Choroid plexus epithelial cell (primary cell): ENCODE data around the gene PGS1.

Source experiments
- DNase-seq: peaks from one replicate; pipeline ENCODE4 v3.0.0-alpha.2; 2010; ENCODE audit warnings: low read depth
- H3K4me3 ChIP-seq: 2 replicates; pipeline ENCODE4 v1.5.1; 2011; ENCODE audit warnings: low read depth, mild to moderate bottlenecking, control low read depth, low read length, moderate library complexity
- TF ChIP-seq, protein P1 (sequence below): conservative IDR thresholded peaks from 2 replicates; pipeline ENCODE4 v1.5.1; 2011; ENCODE audit warnings: low read depth, mild to moderate bottlenecking, control low read depth, inconsistent platforms, low read length, moderate library complexity

Gene PGS1

GRCh38 chr17:78468366-78468765 is 89.9 kb downstream of the PGS1 start:
- no peak for DNase-seq
- H3K4me3 ChIP-seq, result no peak overlapping the region
- TF ChIP-seq, protein P1, sequence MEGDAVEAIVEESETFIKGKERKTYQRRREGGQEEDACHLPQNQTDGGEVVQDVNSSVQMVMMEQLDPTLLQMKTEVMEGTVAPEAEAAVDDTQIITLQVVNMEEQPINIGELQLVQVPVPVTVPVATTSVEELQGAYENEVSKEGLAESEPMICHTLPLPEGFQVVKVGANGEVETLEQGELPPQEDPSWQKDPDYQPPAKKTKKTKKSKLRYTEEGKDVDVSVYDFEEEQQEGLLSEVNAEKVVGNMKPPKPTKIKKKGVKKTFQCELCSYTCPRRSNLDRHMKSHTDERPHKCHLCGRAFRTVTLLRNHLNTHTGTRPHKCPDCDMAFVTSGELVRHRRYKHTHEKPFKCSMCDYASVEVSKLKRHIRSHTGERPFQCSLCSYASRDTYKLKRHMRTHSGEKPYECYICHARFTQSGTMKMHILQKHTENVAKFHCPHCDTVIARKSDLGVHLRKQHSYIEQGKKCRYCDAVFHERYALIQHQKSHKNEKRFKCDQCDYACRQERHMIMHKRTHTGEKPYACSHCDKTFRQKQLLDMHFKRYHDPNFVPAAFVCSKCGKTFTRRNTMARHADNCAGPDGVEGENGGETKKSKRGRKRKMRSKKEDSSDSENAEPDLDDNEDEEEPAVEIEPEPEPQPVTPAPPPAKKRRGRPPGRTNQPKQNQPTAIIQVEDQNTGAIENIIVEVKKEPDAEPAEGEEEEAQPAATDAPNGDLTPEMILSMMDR, result no peak

DNA sequence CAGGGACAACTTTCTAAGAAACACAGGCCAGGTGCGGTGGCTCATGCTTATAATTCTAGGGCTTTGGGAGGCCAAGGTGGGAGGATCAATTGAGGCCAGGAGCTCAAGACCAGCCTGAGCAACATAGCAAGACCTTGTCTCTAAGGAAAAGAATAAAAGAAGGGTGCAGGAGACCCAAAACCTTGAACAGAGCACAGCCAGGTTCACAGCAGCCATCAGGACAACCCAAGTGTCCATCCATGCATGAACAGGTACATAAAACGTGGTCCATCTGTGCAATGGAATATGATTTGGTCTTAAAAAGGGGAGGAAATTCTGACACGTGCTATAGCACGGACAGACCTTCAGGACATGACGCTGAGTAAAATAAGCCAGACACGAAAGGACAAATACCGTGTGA is 91.0 kb downstream of the PGS1 start:
- H3K4me3 ChIP-seq, result no peak overlapping the region
- DNase-seq, result no peak
- TF ChIP-seq, protein P1, result no peak

GRCh38 chr17:78471635-78472034 is 93.2 kb downstream of the PGS1 start:
- TF ChIP-seq, protein P1, result no peak

DNA sequence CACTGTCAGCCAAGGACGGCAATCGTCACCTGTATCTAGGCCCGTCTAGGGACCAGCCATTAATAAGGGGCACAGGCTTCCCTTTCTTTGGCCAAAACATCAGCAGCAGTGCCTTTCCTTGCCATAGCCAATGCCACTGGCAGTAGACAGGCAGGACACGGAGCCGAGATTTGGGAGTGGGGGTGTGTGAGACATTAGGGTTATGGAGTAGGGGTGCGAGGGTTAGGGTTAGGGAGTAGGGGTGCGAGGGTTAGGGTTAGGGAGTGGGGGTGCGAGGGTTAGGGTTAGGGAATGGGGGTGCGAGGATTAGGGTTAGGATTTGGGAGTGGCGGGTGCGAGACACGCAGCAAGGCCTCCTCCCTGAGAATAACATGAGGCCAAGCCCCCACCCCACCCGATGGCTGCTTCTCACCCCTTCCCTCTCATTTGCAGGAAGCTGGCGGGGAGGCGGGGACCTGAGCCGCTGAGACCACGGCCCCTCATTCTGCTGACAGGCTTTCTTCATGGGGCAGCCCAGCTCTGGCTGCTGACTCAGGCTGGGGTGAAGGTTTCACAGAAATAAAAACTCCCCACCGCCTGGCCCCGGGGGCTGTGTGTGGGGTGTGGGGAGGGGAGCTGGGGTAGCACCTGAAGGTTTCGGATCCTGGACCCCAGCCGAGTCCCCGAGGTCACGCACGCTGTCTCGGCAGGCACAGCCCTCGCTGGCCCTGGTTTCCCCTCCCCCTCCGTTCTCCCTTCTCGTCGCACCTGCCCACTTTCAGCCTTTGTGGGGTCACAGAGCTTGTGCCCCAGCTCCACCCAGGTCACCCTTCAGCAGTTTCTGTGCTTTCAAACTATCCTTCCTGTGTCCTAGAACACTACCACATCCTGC is 93.8 kb downstream of the PGS1 start:
- TF ChIP-seq, protein P1, result no peak
- H3K4me3 ChIP-seq, result no peak overlapping the region
- DNase-seq, result no peak

More at GRCh38 chr17:78471635-78472034, 93.2 kb downstream of the PGS1 start:
- no peak overlapping the region for H3K4me3 ChIP-seq
- no peak for DNase-seq

- TF ChIP-seq, protein P1, result no peak
- DNase-seq, result no peak
- no peak overlapping the region for H3K4me3 ChIP-seq
Measured at GRCh38 chr17:78473951-78474613, 95.6 kb downstream of the PGS1 start.
